ENCODE results near the gene LSM6.

The LSM6 gene

DNA sequence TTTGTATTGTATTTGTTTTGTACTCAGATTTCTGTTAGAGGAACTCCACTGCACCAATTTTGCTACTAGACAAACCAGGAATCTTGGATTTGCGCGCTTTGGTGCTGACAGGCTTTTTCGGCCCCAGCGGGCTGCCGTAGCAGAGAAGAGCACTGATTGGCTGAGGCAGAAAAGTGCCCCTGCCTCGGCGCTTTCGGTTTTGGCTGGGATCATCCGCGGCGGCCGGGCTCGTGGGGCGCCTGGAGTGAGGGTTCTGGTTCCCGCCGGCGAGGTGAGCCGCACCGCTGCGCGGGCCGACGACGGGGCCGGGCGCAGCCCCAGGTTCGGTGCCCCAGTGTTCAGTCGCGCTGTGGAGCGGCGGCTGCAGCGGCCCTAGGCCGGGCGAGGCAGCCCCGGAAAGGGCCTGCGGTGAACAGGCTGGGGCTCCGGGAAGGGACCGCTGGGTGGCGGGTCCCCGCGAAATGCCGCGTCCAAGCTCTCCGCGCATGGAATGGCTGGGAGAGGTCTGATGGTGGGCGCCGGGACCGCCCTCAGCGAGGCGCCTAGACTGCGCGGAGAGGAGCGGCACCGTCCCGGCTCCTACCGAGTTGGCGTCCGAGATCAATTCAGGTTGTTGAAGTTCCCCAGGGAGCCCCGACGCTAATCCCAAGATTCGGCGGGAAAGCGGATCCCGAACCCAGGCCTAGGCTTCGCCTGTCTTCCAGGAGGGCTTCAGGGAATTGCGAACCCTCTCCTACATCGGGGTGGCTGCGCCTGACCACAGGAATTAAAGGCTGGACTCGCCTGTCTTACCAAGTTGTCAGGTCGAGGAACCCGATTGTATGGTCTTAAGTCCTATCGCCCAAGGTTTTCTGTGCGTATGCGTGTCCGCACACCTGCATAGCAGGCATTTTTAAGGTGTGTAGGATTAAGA lies at the start of gene LSM6:
Gene LSM6 (plus strand): TSS at position 178 of the 913 bp plus-strand sequence. CDS start 7,204 bp downstream, outside the sequence.
- DNase-seq (ENCODE audit: low spot score), result peak; percentile 87

DNA sequence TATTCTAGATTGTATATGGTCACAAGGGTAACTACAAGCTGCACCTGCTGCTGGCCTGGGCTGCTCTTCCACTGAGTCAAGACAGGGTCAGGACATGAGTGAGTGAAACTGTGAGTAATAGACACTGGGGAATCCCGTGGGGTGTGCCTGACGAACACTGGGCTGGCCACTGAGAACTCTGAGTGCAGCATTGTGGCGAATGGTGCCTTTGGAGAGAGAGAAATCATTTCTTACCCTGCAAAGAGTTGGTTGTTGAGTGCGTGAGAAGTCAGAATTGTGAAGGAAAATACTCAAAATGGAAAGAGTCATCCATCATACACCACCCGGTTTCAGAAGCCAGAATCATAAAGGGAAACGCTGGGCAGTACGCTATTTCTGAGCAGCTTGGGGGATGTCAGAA lies 43.1 kb upstream of the LSM6 start:
- DNase-seq (ENCODE audit: low spot score), result no peak

DNA sequence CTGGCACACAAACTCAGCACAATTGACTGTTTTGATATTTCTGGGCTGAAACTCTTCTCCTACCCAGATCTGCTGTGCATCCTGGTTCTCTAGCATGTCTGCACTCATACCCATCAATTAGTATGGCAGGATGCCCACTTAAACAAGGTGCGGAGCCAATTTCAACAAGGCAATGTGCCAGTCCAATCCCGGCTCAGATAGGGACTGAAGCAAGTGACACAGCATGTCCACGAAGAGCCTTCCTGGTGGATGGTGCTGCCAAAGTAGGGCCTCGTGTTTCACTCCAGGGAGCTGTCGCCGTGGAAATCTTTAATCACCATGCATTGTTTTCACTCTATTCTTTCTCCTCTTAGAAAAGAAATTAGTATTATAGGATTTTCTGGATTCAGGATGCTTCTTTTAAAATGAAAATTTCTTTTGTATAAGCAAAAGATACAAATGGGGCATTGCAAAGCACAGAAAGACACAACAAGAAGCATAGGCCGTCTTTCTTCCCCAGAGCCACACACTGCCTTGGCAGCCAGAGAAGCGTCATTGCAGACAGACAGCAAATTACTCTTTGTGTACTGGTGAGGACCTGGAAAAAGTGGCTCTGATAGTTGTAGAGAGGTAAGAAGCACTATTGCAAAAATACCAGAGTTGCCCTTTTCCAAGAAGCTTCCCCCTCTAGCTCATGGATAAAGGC lies 40.6 kb upstream of the LSM6 start:
- no peak for DNase-seq (ENCODE audit: low spot score)

DNA sequence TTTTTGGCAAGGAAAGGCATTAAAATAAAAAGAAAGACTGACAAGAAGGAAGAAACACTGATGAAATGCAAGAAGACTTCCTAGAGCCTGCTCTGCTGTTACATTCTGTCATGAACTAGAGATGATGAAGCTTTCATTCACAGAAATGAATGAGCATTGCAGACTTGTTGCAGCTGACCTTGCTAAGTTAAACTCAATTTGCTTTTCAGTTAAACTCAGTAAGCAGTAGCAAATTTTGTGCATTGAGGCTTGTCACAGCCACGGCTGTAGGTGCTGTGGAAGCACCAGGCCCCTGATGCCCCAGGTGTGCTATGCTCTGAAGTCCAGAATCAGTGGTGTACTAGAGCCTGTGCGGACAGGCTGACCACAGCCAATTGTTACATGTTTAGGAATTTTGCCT lies 39.6 kb upstream of the LSM6 start:
- DNase-seq (ENCODE audit: low spot score), result no peak

DNA sequence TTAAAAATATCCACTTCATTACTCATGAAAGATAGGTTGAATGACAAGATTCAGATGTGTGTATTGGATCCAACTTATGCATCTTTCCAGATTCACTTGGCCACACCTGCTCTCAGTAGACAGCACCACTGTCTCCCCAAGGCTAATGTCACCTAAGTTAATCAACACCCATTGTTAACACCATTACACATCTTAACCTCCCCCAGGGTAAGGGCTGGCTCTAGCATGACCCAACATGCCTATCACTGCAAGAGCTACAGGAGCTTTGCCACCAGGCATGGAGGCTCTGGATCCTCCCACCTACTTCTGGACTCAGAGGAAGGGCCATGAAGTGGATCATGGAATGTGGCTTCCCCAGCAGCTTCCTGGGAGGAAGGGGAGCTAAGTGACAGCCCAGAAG lies 32.8 kb upstream of the LSM6 start:
- no peak for DNase-seq (ENCODE audit: low spot score)

DNA sequence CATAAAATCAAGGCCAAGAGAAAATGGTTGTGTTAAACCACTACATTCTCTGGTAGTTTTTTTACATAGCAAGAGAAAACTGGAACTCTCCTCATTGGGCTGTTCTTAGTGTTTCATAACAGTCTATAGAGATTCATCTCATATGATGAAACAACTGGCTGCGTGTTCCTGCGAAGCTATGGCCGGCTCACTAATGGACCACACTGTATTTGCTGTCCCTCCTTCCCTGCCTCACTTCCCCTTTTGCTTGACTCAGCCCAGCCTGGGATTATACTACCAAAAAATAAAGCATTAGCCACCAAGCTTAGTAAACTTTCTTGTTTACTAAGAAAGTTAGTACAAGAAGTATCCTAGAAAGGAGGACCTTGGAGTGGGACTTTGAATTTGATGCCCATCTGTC lies 31.6 kb upstream of the LSM6 start:
- no peak for DNase-seq (ENCODE audit: low spot score)

DNA sequence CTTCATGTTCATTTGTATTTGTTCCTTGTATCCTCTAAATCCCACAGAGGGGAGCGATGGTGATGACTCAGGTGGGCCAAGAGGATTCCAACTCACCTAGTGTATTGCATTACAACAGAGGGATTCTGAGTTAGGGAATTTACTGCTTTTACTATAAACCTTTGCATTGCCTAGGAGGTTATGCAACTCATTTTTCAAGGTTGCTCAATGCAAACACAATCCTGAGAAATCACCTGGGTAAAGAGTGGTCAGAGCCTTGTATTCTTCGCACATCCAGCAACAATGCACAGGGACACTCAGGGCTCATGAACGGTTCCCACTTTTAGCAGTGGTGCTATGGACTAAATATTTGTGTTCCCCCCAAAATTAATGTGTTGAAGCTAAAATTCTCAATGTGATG lies 28.6 kb upstream of the LSM6 start:
- DNase-seq (ENCODE audit: low spot score), result no peak

DNA sequence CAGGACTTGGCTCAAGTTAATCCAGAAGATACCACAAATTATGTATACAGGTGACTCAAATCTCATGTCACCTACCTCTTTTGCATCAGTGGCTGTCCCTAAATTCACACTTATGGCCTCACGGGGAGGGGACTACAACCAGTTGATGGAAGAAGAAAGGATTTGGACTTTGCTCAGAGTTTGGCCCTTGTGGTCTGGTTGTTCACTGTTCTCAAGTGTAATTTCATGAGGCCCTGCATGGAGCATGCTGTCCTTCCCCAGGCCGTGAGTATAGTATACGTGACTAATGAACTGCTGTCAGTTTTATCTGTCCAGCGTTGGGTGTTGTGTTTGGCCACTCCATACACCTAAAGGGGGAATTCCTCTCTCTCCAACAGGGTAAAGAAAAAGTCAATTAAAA lies 27.5 kb upstream of the LSM6 start:
- DNase-seq (ENCODE audit: low spot score), result no peak

DNA sequence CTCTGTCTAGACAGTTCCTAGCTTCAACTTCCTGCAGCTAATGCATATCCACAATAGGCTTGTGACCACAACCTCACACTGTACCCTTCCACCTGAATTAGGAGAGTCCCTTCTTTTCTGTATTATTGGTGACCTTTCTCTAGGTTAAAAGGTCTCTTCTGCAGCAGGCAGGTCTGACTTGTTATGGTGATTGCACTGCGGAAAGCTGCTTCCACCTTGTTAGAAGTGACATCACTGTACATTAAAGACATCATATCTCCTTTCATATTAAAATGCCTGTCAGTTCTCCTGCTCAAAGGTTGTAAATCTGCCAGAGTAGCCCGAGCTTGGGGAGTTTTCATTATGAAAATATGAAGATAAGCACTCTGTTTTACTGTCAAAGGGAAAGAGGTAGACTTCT lies 21.5 kb upstream of the LSM6 start:
- no peak for DNase-seq (ENCODE audit: low spot score)

DNA sequence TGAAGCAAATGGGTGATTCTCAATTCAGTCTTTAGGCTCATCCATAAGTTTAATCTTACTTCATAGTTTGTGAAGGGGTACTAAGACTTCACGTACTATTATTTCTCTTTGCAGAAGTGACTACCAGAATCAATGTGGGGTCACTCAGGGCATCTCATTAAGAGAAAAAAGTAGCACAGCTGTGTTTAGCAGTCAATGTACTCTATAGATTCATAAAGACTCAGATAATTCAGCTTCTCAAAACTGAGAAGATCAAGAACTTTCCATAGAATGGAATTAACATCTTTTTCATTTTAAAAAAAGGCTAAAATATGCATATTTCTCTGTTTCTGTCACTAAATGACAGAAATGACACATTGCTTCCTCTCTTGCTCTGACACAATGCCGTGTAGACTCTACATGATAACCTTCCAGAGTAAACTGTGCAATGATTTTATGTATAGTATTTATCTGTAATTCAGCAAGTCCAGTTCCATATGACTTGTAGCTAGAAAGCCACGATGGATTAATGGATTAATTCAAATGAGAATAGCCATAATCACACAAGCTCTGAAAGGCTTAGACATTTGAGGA lies 20.3 kb upstream of the LSM6 start:
- no peak for DNase-seq (ENCODE audit: low spot score)

DNA sequence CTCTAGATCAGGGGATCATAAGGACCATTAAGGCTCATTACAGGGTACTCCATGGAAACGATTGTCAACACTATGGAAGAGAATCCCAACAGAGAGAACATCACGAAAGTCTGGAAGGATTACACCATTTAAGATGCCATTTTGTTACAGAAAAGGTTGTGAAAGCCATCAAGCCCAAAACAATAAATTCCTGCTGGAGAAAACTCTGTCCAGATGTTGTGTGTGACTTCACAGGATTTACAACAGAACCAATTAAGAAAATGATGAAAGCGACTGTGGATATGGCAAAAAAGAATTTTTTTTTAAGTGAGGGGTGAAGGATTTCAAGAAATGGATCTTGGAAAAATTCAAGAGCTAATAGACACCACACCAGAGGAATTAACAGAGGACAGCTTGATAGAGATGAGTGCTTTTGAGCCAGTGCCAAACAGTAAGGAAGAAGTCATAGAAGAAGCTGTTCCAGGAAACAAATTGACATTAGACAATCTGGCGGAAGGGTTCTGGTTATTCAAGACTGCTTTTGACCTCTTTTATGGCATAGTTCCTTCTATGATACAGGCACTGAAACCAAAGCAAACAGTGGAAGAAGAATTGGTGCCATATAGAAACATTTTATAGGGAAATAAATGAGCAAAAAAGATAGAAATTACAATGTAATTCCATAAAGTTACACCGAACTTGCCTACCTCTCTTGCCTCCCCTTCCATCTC lies 17.3 kb upstream of the LSM6 start:
- no peak for DNase-seq (ENCODE audit: low spot score)

DNA sequence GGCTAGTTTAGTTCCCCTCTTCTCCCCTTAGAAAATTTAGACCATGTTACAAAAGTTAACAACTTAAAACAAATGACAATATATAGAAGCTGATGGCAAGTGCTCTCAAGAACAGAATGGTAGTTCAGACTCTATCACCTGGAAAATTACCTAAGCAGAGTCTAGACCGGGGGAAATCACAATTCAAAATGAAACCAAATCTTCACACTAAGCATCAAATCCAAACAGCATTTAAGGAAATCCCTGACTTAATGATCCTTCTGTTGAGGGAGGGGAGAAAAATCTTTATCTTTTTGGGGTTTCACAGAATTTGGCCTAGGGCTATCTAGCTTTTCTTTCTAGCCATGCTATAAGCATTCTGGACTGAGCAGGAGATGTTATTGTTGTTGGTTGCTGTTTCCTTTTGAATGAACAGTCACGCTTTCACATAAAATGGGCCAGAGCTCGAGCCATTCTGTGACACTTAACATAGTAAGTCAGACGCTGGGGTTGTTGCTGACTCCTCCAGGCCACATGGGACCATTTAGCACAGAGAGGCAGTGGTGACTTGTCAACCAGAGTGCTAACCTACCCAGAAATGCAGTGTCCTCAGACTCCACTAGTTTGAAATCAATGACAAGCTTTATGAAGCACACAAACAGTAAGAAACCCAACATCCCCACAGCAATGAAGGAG lies 16.0 kb upstream of the LSM6 start:
- DNase-seq (ENCODE audit: low spot score), result no peak

DNA sequence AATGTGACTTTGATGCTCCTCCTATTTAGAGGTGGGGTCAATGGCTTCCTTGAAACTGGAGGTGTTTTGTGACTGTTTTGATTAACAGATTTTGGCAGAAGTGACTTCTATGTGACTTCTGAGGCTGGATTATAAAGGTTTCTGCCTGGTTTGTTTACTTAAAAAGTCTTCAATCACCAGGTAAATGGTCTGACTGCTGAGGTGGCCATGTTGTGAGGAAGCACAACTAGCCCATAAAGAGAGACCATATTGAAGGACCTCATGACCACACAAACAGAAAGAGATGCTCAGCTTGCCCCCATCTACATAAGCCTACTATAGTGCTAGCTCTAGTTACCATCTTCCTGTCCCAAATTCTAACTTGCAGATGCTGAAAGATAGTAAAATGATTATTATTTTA lies 14.3 kb upstream of the LSM6 start:
- DNase-seq (ENCODE audit: low spot score), result no peak

DNA sequence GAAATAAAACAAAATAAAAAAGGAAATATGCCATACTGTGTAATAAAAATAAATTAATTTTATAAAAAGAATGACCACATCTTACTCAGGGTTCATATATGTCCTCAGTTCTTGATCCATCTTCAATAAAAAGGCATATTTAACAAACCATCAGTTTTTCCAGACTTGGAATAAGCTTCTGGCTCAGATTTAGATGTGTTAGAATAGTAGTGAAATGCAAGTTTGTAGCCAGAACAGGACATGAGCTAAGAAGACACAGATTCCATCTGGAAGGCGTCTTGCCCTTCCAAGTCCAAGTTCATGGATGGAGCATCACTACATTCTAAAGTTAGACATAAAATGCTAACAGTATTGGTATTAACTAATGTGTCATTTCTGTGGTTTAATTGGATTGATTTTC lies 10.3 kb upstream of the LSM6 start:
- DNase-seq (ENCODE audit: low spot score), result no peak

DNA sequence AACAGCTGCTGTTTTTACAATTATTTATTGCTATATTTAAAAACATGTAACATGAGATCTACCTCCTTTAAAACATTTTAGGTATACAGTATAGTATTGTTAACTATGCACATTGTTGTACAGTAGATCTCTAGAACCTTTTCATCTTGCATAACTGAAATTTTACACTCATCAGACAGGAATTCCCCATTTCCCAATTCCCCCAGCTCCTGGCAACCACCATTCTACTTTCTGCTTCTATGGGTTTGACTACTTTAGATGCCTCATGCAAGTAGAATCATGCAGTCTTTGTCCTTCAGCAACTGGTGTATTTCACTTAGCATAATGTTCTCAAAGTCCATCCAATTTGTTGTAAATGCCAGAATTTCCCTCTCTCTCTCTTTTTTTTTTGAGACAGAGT lies 9.7 kb upstream of the LSM6 start:
- DNase-seq (ENCODE audit: low spot score), result no peak

DNA sequence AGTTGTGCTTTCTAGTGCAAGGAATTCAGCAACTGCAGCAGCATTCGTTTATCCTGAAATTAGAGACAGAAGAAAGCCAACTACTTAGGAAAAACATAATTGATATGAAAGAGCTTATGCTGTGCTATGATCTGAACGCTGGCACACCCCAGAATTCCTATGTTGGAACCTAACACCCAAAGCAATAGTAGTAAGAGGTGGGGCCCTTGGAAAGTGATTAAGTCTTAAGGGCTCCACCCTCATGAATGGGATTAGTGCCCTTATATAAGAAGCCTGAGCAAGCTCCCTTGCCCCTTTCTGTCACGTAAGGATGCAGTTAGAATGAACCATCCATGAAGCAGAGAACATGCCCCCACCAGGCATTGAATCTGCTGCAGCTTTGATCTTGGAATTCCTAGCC lies 5.4 kb upstream of the LSM6 start:
- DNase-seq (ENCODE audit: low spot score), result no peak

DNA sequence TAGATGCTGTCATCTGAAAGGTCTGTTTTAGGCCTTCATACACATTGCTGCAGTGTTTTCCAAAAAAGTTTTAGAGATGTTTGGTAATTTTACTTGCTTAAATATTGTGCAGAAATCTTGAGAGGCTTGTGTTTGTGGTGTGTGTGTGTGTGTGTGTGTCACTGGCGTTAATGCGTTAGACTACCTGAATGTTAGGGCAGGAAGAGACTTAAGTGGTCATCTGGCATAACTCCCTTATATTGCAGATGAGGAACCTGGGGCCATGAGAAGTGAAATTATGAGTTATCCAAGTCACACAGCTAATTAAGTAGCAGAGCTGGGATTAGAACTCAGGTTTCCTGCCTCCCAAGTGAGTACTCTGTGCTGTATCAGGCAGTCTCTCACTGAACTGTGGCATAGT lies 1.4 kb downstream of the LSM6 start:
- no peak for DNase-seq (ENCODE audit: low spot score)

DNA sequence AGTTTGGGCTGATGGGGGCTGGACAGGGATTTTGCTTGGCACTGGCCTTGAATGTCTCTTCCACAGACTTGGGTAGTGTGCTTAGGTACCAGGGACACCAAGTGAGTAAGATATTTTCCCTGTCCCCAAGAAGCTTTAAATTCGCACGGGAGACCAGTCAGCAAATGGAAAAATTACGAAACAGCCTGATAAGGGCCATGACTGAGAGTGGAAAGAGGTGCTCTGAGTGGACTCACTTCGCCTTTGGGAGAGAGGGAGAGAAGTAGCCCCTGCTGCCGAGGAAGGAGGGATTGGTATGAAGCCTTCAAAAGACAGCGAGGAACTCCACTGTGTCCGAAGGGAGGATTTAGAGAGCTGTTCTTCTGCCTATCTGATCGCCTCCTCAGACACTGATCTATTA lies 2.6 kb downstream of the LSM6 start:
- no peak for DNase-seq (ENCODE audit: low spot score)

DNA sequence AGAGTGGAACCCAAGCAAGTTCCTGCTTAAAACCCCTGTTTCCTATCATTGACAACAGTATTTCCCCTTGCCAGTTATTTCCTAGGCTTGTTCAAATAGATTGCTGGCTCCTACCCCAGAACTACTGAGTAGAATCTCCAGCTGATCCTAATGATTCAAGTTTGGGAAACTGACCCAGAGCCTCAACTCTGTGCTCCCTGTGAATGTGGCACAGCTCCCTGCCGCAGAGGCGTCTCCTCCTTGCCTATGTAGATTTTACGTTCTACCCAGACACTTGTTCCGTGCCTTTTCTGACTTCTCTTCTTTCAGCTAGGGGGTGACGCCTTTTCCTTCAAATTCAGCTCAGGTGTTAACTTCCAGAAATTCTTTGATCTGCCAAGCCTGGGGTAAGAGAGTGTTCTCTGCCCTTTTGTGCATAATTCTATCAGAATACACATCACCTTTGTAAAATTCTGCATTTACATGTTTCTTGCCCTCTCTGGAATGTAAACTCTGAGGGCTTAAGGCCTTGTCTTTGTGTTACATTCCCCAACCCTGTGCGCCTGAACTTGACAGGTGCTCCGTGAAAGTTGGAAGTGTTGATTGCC lies 4.4 kb downstream of the LSM6 start:
- no peak for DNase-seq (ENCODE audit: low spot score)

DNA sequence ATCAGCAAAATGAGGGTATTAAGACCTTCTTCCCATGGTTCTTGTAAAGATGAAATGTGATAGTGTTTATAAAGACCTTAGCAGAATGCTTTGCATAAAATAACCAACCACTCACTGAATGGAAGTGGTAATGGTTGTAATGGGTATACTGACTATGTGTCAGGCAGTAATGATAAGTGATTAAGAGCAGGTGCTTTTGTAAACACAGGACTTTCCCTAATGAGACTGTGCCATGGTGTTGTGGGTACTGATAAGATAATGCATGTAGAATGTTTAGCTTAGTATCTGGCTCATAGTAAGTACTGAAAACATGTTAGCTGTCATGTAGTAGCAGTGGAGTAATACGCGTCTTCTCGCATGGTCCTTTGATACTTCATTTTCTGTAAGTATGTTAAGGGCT lies 6.9 kb downstream of the LSM6 start:
- no peak for DNase-seq (ENCODE audit: low spot score)

DNA sequence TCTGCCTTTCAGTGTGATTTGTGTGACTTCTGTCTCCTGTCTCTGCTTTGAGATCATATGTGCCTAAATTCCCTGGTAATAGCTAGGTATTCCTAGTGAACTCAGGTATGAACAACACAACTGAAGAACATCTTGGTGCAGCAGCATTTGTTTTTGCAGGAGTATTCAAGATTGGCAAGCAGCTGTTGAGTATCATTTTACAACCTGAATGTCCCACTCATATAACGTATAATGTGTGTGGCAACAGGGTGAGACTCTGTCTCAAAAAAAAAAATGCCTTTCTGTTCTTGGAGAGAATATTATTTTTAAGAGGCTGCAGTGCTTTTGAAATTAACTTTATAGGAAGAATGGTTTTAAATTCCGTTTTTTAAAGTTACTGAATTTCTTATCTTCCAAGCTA lies 7.7 kb downstream of the LSM6 start:
- DNase-seq (ENCODE audit: low spot score), result no peak

DNA sequence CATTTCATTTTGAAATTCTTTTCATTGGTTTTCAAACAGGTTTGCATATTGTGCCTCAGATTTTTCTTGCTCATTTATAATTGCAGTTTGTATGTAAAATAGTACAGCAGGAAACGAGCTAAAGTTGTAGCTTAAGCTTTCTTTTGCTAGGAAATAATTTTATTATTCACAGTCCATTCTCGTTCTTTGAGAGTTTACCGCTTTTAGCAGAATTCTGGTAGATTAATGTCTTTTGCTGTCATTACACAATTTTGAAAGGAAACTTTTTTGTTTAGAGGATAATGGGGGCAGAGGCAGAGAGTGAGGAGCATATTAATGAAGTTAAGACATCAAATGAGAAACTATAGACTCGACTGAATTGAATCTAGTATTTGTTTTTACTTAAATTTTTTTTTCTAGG lies 10.5 kb downstream of the LSM6 start:
- DNase-seq (ENCODE audit: low spot score), result no peak
